Activated naive CD8-positive, alpha-beta T cell treated with anti-CD3 and anti-CD28 coated beads, Interleukin-2, amount 10 ng/mL, durations not matched to agents 7 days and 5 days (primary cell): ENCODE data around the gene KCNIP4. TPM values are rescaled to one million over a fixed set of nuclear protein-coding genes. Genes with fewer than 3 reads are reported as not detected.

Experiments used
- ATAC-seq: fragments of 150-1000 bp; cut with Tn5 transposase; one replicate; pipeline ENCODE4 v1.10.0; 2021; ENCODE audit warnings: low read depth, moderate library complexity
- POLR2A ChIA-PET: fragments of 350-600 bp; sonication (Branson Sonifier 250); formaldehyde crosslinking; loops from one replicate; lab custom pipeline; 2021; ENCODE audit warnings: antibody characterized with exemption; lab: Charles Lee
- DNase-seq: peaks from one replicate; pipeline ENCODE4 v3.0.0; 2021
- H3K27ac Mint-ChIP-seq: one replicate; pipeline ENCODE4 v1.8.0; 2022; ENCODE audit warnings: mild to moderate bottlenecking, mixed read lengths
- H3K27me3 Mint-ChIP-seq: one replicate; pipeline ENCODE4 v1.8.0; 2022; ENCODE audit warnings: mild to moderate bottlenecking, moderate library complexity, mixed read lengths
- H3K36me3 Mint-ChIP-seq: one replicate; pipeline ENCODE4 v1.8.0; 2021; ENCODE audit warnings: mild to moderate bottlenecking, mixed read lengths
- H3K4me1 Mint-ChIP-seq: one replicate; pipeline ENCODE4 v1.8.0; 2021; ENCODE audit warnings: mixed read lengths
- H3K4me3 Mint-ChIP-seq: one replicate; pipeline ENCODE4 v1.8.0; 2022; ENCODE audit warnings: mild to moderate bottlenecking, moderate library complexity, mixed read lengths
- H3K9me3 Mint-ChIP-seq: one replicate; pipeline ENCODE4 v1.8.0; 2021; ENCODE audit warnings: mixed read lengths
- total RNA-seq, 2 experiments: library from RNA; stranded (reverse); gene quantifications; one replicate each; pipeline ENCODE4 v1.2.3, GENCODE V29; 2021

The KCNIP4 gene
- total RNA-seq, 2 experiments from 2014 or later: not detected

DNA sequence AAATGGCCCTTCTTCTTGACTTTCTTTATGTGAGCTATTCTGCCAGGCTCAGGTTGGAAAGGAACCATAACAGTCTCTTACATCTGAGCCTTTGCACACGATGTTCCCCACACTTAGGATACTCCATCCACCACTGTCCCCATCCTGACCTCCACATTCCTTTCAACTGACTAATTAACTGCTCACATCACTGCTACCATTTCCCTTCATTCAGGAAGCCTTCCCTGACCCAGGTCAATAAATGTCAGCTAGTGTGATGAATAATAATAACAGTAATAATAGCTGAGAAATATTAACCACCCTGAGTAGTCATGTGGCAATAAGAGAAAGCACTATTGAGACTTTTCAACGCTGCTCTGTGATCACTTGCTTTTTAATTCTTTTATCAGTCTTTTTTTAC is 291.7 kb downstream of the KCNIP4 start:
- Mint-ChIP-seq H3K27ac (no peak overlapping the region), H3K27me3 (no peaks in the 10 kb centered on the region), H3K4me1 (no peaks in the 10 kb centered on the region), H3K36me3 (no peaks in the 10 kb centered on the region), H3K4me3 (no peak overlapping the region), H3K9me3 (no peaks in the 10 kb centered on the region)
- POLR2A ChIA-PET: no interaction called here
- DNase-seq: no peak
- ATAC-seq: no peak

DNA sequence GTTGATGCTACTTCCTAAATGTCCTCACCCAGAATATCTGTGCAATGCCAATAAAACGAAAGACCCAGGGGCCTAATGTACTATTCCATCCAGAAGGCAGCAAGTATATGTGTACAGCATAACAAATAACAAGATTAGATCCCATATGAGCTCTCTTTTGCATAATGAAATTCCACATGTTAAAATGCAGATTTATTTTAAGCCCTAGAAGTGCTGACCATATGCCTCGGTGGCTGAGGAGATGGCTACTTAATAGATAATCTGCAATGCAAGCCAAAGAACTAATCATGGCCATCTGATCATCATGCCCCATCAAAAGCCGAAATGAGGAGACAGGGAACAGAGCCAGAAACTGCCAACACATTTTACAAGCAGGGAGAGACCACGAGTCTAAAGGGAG is 293.5 kb downstream of the KCNIP4 start:
- Mint-ChIP-seq H3K9me3 (no peaks in the 10 kb centered on the region), H3K27ac (no peak overlapping the region), H3K27me3 (no peaks in the 10 kb centered on the region), H3K36me3 (no peaks in the 10 kb centered on the region), H3K4me1 (no peaks in the 10 kb centered on the region), H3K4me3 (no peak overlapping the region)
- POLR2A ChIA-PET: no interaction called here
- DNase-seq (no peak), ATAC-seq (no peak)

DNA sequence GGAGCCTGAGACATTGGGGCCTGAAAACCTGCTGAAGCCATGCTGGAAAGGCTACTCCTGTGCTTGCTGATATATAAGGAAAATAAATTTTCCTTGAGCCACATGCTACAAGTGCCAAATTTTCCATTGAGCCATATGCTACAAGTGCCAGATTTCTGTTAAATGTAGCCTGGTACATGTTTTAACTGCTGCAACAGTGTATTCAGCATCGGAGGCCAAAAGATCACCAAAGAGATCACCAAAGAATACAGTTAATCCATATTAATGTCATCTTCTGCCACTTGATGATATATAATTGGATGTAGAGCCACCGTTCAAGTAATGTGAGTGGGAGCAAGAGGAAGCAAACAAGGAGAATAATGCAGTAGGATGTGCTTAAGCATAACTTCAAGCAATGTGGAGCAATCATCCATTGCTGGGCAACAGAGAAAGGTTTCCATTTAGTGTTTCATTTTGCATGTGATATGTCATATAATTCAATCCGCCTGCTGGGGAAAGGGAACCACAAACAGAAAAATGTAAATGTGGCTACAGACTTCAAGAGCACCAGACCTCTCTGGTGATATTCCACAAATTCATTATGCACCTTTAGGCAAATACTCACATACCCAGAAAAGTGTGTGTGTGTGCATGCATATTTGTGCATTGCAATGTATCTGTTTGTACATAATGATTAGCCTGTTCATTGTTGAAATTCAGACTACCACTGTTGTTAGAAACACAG is 295.9 kb downstream of the KCNIP4 start:
- DNase-seq: no peak
- POLR2A ChIA-PET: no interaction called here
- Mint-ChIP-seq H3K27ac (no peak overlapping the region), H3K9me3 (no peaks in the 10 kb centered on the region), H3K27me3 (no peaks in the 10 kb centered on the region), H3K36me3 (no peaks in the 10 kb centered on the region), H3K4me1 (no peaks in the 10 kb centered on the region), H3K4me3 (no peak overlapping the region)
- ATAC-seq: no peak

DNA sequence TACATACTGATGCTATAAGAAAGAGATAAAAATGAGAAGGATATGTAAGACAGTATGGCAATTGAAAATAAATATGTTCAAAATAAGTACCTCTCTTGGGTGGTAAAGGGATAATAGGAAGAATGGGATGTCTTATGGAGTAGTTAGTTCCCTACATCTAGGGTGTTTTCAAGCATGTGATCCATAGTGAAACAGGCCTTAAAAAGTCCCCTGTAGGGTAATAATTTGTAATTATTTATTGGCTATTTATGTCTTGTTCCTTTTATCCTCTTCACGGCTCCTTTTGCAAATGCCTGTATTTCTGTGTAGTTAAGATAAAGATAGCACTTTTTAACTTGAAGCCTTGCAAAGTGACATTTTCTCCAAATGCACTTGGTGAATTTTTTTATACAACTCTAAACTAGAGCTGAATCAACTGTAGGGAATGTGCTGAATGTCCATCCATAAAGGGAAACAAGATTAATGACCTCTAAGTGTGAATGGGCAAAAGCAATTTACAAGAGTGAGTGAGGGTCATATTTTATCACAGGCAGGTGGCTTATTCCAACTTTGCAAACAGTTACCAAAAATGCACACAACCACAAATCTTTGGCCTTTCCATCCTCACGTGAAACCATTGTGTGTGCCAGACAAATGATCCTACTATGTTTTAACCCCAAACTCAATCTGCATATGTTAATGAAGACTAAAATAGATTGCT is 299.0 kb downstream of the KCNIP4 start:
- Mint-ChIP-seq H3K27me3 (no peaks in the 10 kb centered on the region), H3K27ac (no peak overlapping the region), H3K4me1 (no peaks in the 10 kb centered on the region), H3K4me3 (no peak overlapping the region), H3K36me3 (no peaks in the 10 kb centered on the region), H3K9me3 (no peaks in the 10 kb centered on the region)
- no peak for ATAC-seq
- POLR2A ChIA-PET: no interaction called here
- DNase-seq: no peak

DNA sequence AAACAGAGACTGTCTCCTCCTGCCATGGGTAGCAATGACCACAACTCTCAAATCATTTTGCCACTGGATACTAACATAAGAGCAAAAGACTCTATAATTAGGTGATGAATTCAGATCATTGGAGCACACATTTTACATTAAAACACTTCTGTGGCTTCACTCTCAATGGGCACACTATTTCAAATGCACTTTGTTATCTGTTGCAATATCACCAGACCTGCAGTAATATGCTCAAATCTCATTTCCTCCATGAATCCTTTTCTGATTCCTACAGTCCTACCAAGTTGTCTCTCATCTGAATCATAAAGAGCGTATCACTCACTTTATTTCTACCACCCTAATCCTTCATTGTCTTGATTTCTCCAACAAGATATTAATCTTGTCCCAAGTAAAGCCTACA is 302.8 kb downstream of the KCNIP4 start:
- no peaks in the 10 kb centered on the region for H3K27me3 Mint-ChIP-seq
- no peak for DNase-seq
- H3K9me3 Mint-ChIP-seq: no peaks in the 10 kb centered on the region
- POLR2A ChIA-PET: no interaction called here
- no peak overlapping the region for H3K4me3 Mint-ChIP-seq
- ATAC-seq: no peak
- no peaks in the 10 kb centered on the region for H3K4me1 Mint-ChIP-seq
- H3K27ac Mint-ChIP-seq: no peak overlapping the region
- H3K36me3 Mint-ChIP-seq: no peaks in the 10 kb centered on the region

DNA sequence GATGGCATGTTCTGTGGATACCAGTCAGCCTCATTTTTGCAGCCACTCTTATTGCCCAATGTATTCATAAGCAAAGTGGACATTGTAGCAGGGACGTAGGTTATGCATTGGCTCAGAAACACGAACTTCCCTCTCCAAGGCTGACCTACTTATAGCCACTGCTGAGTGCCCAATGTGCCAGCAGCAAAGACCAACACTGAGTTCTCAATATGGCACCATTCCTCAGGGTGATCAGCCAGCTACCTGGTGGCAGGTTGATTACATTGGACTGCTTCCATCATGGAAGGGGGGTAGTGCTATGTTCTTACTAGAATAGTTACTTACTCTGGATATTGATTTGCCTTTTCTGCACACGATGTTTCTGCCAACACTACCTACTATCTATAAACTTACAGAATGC is 306.9 kb downstream of the KCNIP4 start:
- Mint-ChIP-seq H3K27ac (no peak overlapping the region), H3K9me3 (no peaks in the 10 kb centered on the region), H3K4me3 (no peak overlapping the region), H3K36me3 (no peaks in the 10 kb centered on the region), H3K27me3 (no peaks in the 10 kb centered on the region), H3K4me1 (no peaks in the 10 kb centered on the region)
- ATAC-seq (no peak), DNase-seq (no peak)
- POLR2A ChIA-PET: no interaction called here

DNA sequence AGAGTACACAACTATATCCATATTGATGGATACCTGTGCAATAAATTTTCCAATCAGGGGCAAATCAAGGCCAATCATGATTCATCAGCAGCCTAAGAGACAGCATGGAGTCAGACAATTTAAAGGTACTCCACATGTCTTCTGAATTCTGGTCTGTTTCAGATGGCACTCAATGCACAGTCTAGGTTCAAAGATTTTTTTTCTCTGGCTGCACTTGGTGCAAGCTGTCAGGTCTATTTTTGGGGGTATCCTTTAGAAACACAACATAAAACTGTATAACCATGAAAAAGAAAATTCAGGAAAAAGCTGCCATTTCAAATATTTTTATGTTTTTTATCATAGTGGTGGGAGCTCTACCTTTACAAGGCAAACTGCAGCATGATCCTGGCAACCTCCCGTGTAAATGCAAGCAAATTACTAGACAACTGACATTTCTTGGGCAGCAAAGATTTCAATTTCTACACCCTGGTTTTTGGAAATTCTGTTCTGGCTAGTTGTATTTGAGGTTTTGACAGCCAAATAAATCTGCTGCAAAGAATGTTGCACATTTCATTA is 310.3 kb downstream of the KCNIP4 start:
- no peak for ATAC-seq
- no peaks in the 10 kb centered on the region for H3K27me3 Mint-ChIP-seq

DNA sequence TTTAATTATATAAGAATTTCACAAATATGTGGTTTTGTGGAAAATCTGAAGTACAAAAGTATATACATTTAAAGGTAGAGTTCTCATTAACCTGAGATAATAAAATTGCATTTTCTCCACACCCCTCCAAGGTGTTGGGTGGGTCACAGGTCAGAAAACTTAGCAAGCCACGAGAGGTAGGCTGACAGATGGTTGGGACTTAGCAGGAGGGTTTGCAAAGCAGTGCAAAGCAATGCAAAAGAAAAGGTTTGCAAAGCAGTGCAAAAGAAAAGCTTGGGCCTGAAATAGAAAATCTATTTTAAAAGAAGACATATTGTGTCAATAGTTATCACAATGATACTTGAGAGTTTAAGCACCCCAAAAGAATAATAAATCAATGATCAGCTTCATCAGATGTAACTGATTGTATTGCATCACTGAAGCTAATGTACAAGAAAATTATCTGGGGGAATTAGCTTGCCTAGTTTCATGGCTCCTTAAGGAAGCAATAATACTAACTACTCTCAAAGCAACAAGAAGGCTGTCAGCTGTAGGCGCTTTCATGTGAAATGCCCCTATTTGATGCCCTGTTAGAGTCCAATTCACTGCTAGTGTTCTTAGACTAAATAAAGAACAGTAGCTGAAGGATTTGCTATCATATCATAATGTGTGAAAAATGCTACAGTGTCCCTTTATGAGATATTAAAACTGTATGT is 319.5 kb downstream of the KCNIP4 start:
- H3K4me1 Mint-ChIP-seq: no peaks in the 10 kb centered on the region
- DNase-seq (no peak), ATAC-seq (no peak)
- no peak overlapping the region for H3K4me3 Mint-ChIP-seq
- H3K36me3 Mint-ChIP-seq: no peaks in the 10 kb centered on the region
- no peak overlapping the region for H3K27ac Mint-ChIP-seq
- peaks cover 1% of the 10 kb centered on the region for H3K9me3 Mint-ChIP-seq
- no peaks in the 10 kb centered on the region for H3K27me3 Mint-ChIP-seq
- POLR2A ChIA-PET: no interaction called here

More for the DNA sequence above, 310.3 kb downstream of the KCNIP4 start:
- Mint-ChIP-seq H3K36me3 (no peaks in the 10 kb centered on the region), H3K27ac (no peak overlapping the region), H3K4me3 (no peak overlapping the region), H3K9me3 (no peaks in the 10 kb centered on the region), H3K4me1 (no peaks in the 10 kb centered on the region)
- no peak for DNase-seq
- POLR2A ChIA-PET: no interaction called here

DNA sequence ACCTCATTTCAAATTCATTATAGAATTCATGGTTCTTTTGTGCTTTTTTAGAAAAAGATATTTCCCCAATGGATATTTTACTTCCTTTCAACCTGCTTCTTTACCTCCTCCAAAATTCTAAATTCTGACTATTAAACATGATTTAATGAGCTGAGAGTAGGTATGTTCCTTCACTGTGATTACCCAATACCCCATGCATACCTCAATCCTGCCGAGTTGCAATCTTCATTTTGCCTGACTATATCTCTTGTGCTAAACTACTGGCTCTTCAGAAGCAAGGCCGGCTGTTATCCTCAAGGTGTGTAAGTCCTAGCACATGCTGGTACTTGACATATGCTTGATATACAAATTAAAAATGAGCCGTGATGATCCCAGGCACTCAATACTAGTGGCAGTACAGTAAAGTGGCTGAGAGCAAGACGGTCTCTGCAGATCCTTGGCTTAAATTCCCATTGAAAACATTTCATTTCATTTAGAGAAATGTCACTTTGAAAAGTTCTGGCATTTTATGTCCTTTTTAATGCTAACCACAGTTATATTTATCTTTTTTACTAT is 320.4 kb downstream of the KCNIP4 start:
- Mint-ChIP-seq H3K4me3 (no peak overlapping the region), H3K36me3 (no peaks in the 10 kb centered on the region), H3K27ac (no peak overlapping the region), H3K4me1 (no peaks in the 10 kb centered on the region), H3K27me3 (no peaks in the 10 kb centered on the region), H3K9me3 (peaks cover 1% of the 10 kb centered on the region)
- DNase-seq: no peak
- POLR2A ChIA-PET: no interaction called here
- no peak for ATAC-seq

DNA sequence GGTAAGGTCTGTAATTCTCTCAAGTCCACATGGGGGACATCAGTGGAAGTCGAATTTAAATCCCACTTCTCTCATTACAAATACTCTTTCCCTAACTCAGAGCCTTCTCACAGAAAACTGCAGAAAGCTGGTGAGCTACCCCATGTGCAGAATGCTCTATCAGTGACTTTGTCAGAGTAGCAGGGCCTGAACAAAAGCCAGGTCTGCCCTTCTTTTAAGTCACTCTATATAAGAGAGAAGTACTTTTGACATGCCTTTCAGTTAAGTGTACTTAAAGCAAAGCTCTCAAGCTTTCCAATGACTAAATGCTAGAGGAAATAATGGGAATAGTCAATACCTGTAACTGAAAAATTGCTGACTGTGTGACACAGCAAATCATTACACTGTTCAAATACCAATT is 323.1 kb downstream of the KCNIP4 start:
- no peaks in the 10 kb centered on the region for H3K4me1 Mint-ChIP-seq
- ATAC-seq (no peak), DNase-seq (no peak)
- H3K9me3 Mint-ChIP-seq: no peaks in the 10 kb centered on the region
- POLR2A ChIA-PET: no interaction called here
- H3K36me3 Mint-ChIP-seq: no peaks in the 10 kb centered on the region
- H3K4me3 Mint-ChIP-seq: no peak overlapping the region
- no peaks in the 10 kb centered on the region for H3K27me3 Mint-ChIP-seq
- H3K27ac Mint-ChIP-seq: no peak overlapping the region

DNA sequence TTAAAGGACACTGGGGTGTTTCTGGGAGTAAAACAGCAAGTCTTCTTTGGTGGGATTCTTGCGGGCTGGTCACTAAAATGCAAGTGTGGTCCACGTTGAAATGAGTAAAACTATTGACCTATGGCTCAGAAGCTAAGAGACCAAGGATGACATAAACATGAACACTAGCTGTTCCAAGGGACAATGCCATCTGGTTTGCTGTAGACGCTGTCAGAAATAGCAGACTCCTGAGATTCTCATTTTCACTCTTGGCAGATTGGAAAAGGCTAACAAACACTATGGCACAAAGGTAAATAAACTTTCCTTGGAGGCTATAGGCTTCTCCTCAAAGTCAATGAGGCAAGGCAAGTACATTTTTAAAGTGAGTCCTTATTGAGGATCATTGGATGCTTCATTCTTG is 343.6 kb downstream of the KCNIP4 start:
- Mint-ChIP-seq H3K27me3 (peaks cover 2% of the 10 kb centered on the region), H3K4me1 (no peaks in the 10 kb centered on the region), H3K36me3 (no peaks in the 10 kb centered on the region), H3K27ac (no peak overlapping the region), H3K9me3 (peaks cover 4% of the 10 kb centered on the region), H3K4me3 (no peak overlapping the region)
- no peak for ATAC-seq
- DNase-seq: no peak
- POLR2A ChIA-PET: no interaction called here

DNA sequence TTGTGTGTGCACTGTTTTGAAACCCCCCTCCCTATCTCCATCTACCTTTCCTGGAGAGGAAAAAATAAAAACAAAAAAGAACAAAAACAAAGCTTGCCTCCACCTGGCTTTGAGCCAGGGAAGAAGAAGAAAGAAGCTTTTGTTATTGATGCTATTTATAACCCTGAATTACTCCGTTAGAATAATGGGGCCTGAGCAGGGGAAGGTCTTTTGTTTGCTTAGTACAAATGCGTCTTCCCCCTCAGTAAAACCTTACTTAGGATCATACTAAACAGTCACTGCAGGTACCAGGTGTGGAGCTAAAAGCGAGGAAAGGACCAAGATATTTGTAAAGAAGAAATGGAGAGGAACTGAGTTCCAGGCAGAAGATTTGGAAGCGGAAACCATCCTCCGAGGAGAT is 352.1 kb downstream of the KCNIP4 start:
- Mint-ChIP-seq H3K4me1 (no peaks in the 10 kb centered on the region), H3K9me3 (peaks cover 2% of the 10 kb centered on the region), H3K27me3 (no peaks in the 10 kb centered on the region), H3K4me3 (no peak overlapping the region), H3K36me3 (no peaks in the 10 kb centered on the region), H3K27ac (no peak overlapping the region)
- ATAC-seq (no peak), DNase-seq (no peak)
- POLR2A ChIA-PET: no interaction called here

DNA sequence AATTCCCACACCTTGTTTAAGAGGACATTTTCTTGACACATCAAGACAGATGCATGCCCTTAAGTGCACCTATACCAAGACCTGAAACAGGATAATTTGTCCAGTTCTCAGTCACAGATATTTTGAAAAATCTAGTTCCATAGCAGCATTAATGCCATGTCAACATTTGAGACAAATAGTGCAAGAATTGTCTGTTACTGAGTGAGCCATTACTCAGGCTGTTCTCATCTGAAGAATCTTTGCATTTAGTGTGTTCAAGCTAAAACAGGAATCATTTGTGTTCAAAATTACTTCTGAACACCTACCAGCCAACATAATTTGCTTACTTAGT is 354.9 kb downstream of the KCNIP4 start:
- Mint-ChIP-seq H3K4me3 (no peak overlapping the region), H3K4me1 (no peaks in the 10 kb centered on the region), H3K9me3 (peaks cover 2% of the 10 kb centered on the region), H3K36me3 (no peaks in the 10 kb centered on the region), H3K27me3 (no peaks in the 10 kb centered on the region), H3K27ac (no peak overlapping the region)
- DNase-seq: no peak
- ATAC-seq: no peak
- POLR2A ChIA-PET: no interaction called here
